HEK293T (cell line): ENCODE data around the gene TAL2.
A peak's percentile ranks its signal among the peaks of the same experiment; 100 is the strongest.
"Not testable (repeated sequence)": the region's sequence is repeated elsewhere in the genome, so short reads cannot be mapped to it uniquely, and the experiment has no call there.

Experiments used
- CTCF ChIA-PET: fragments of 350-600 bp; formaldehyde crosslinking; extraction: SDS; loops from one replicate; lab custom pipeline; 2021; ENCODE audit warnings: antibody characterized with exemption, inconsistent platforms; lab: Yijun Ruan, JAX
- POLR2A ChIA-PET: fragments of 350-600 bp; formaldehyde crosslinking; extraction: SDS; loops from one replicate; lab custom pipeline; 2020; ENCODE audit warnings: antibody characterized with exemption, inconsistent platforms; lab: Yijun Ruan, JAX
- DNase-seq: peaks from one replicate; pipeline ENCODE4 v3.0.0; 2012; ENCODE audit warnings: mixed read lengths; ENCODE audit errors: extremely low spot score
- ARNT ChIP-seq: fragments of 450-650 bp; IDR thresholded peaks from 2 replicates; pipeline ENCODE4 v1.6.1; 2017; ENCODE audit warnings: mild to moderate bottlenecking
- BHLHE40 ChIP-seq: fragments of 450-650 bp; IDR thresholded peaks from 2 replicates; pipeline ENCODE4 v1.6.1; 2016; ENCODE audit warnings: mild to moderate bottlenecking, moderate library complexity, borderline replicate concordance
- CTBP1 ChIP-seq: fragments of 450-650 bp; IDR thresholded peaks from 2 replicates; pipeline ENCODE4 v1.6.1; 2016; ENCODE audit warnings: borderline replicate concordance
- ELF4 ChIP-seq: fragments of 450-650 bp; IDR thresholded peaks from 2 replicates; pipeline ENCODE4 v1.6.1; 2017; ENCODE audit warnings: antibody characterized with exemption
- FOXA1 ChIP-seq: fragments of 450-650 bp; IDR thresholded peaks from 2 replicates; pipeline ENCODE4 v1.6.1; 2016; ENCODE audit warnings: mild to moderate bottlenecking
- FOXK2 ChIP-seq: fragments of 450-650 bp; IDR thresholded peaks from 2 replicates; pipeline ENCODE4 v1.6.1; 2016; ENCODE audit warnings: mild to moderate bottlenecking
- FOXM1 ChIP-seq: fragments of 450-650 bp; IDR thresholded peaks from 2 replicates; pipeline ENCODE4 v1.6.1; 2017; ENCODE audit warnings: mild to moderate bottlenecking, borderline replicate concordance
- HDGF ChIP-seq: fragments of 450-650 bp; IDR thresholded peaks from 2 replicates; pipeline ENCODE4 v1.6.1; 2017; ENCODE audit warnings: antibody characterized with exemption, borderline replicate concordance
- L3MBTL2 ChIP-seq: fragments of 450-650 bp; conservative IDR thresholded peaks from 2 replicates; pipeline ENCODE4 v1.6.1; 2016; ENCODE audit warnings: mild to moderate bottlenecking
- LEF1 ChIP-seq: fragments of 450-650 bp; IDR thresholded peaks from 2 replicates; pipeline ENCODE4 v1.6.1; 2017; ENCODE audit warnings: mild to moderate bottlenecking, borderline replicate concordance
- NFRKB ChIP-seq: fragments of 450-650 bp; IDR thresholded peaks from 2 replicates; pipeline ENCODE4 v1.6.1; 2016; ENCODE audit warnings: mild to moderate bottlenecking, moderate library complexity
- PKNOX1 ChIP-seq: fragments of 450-650 bp; IDR thresholded peaks from 2 replicates; pipeline ENCODE4 v1.6.1; 2016
- SP1 ChIP-seq: fragments of 450-650 bp; IDR thresholded peaks from 2 replicates; pipeline ENCODE4 v1.6.1; 2017
- SUZ12 ChIP-seq: fragments of 450-650 bp; IDR thresholded peaks from 2 replicates; pipeline ENCODE4 v1.6.1; 2016; ENCODE audit warnings: mild to moderate bottlenecking
- TARDBP ChIP-seq: fragments of 450-650 bp; IDR thresholded peaks from 2 replicates; pipeline ENCODE4 v1.6.1; 2016
- ZNF384 ChIP-seq: fragments of 450-650 bp; IDR thresholded peaks from 2 replicates; pipeline ENCODE4 v1.6.1; 2016

TAL2 gene

GRCh38 chr9:105694848-105695581 lies 32.8 kb downstream of the TAL2 start:
- TF ChIP-seq LEF1, result no peak
- peak; percentile 78 for TF ChIP-seq L3MBTL2
- peak; percentile 53 for DNase-seq
- POLR2A ChIA-PET, result interaction anchor here (0.8 to 2.1 kb wide), 9 partner anchors 15 to 137 kb away, joined by 3 to 9 read pairs (median 3); partner anchors contain the start of gene FKTN
- CTCF ChIA-PET, result interaction anchor here (1.0 to 1.8 kb wide), 1 partner anchor 23 kb away, joined by 3 to 5 read pairs; no protein-coding TSS in a partner anchor

- no peak for DNase-seq
- POLR2A ChIA-PET, result no interaction called here
- CTCF ChIA-PET, result interaction anchor here (1.8 kb wide), 1 partner anchor 22 kb away, joined by 5 read pairs; no protein-coding TSS in a partner anchor
- TF ChIP-seq L3MBTL2 (no peak), CTBP1 (no peak), SUZ12 (no peak)
Observed at GRCh38 chr9:105696219-105696793, 34.0 kb downstream of the TAL2 start.

GRCh38 chr9:105697871-105698270 lies 35.6 kb downstream of the TAL2 start:
- POLR2A ChIA-PET, result no interaction called here
- peak; percentile 22 for DNase-seq
- CTCF ChIA-PET, result interaction anchor here (0.7 kb wide), 1 partner anchor 186 kb away, joined by 3 read pairs; no protein-coding TSS in a partner anchor
- peak; percentile 95 for TF ChIP-seq ZNF384
- TF ChIP-seq LEF1, result no peak

- ChIA-PET CTCF (interaction anchor here (0.7 kb wide), 1 partner anchor 185 kb away, joined by 3 read pairs; no protein-coding TSS in a partner anchor), POLR2A (no interaction called here)
- no peak for DNase-seq
- no peak for TF ChIP-seq BHLHE40
- no peak for TF ChIP-seq ELF4
- TF ChIP-seq LEF1, result no peak
- TF ChIP-seq SP1, result no peak
- TF ChIP-seq CTBP1, result no peak
- no peak for TF ChIP-seq ARNT
- TF ChIP-seq NFRKB, result no peak
- TF ChIP-seq ZNF384, result no peak
- TF ChIP-seq FOXA1, result no peak
- TF ChIP-seq TARDBP, result no peak
- no peak for TF ChIP-seq FOXM1
- no peak for TF ChIP-seq SUZ12
Observed at GRCh38 chr9:105698348-105698870, 36.2 kb downstream of the TAL2 start.

- ChIA-PET POLR2A (no interaction called here), CTCF (no interaction called here)
- DNase-seq, result no peak
- no peak for TF ChIP-seq L3MBTL2
Observed at GRCh38 chr9:105700668-105701067, 38.4 kb downstream of the TAL2 start.

GRCh38 chr9:105701145-105701544 lies 38.9 kb downstream of the TAL2 start:
- CTCF ChIA-PET, result no interaction called here
- TF ChIP-seq ZNF384 (no peak), FOXA1 (no peak), ELF4 (no peak), SUZ12 (no peak), NFRKB (no peak), SP1 (no peak), L3MBTL2 (no peak), PKNOX1 (no peak), FOXM1 (no peak), TARDBP (no peak), LEF1 (no peak), BHLHE40 (no peak), FOXK2 (no peak), CTBP1 (no peak), ARNT (no peak), HDGF (no peak)
- DNase-seq, result no peak
- POLR2A ChIA-PET, result no interaction called here

- ChIA-PET CTCF (no interaction called here), POLR2A (no interaction called here)
- no peak for TF ChIP-seq FOXK2
- no peak for DNase-seq
Observed at GRCh38 chr9:105702207-105702606, 40.0 kb downstream of the TAL2 start.

- DNase-seq, POLR2A ChIA-PET, CTCF ChIA-PET: not testable (repeated sequence)
Observed at GRCh38 chr9:105703638-105704037, 41.4 kb downstream of the TAL2 start.

GRCh38 chr9:105706156-105706555 lies 43.9 kb downstream of the TAL2 start:
- TF ChIP-seq SUZ12, result no peak
- TF ChIP-seq HDGF, result no peak
- no peak for TF ChIP-seq LEF1
- no peak for DNase-seq
- POLR2A ChIA-PET, result no interaction called here
- CTCF ChIA-PET, result interaction anchor here (1.0 kb wide), 1 partner anchor 9 kb away, joined by 4 read pairs; no protein-coding TSS in a partner anchor
